ENCODE results near the gene GSK3B. TPM values are rescaled to one million over a fixed set of nuclear protein-coding genes. Genes with fewer than 3 reads are reported as not detected.

The GSK3B gene
- total RNA-seq, 1 experiment from 2014 or later = 67.1 TPM

GRCh38 chr3:120093119-120093910 is 932 bp downstream of the GSK3B start:
- Histone ChIP-seq H2AFZ (ENCODE audit: low read length) (no peak overlapping the region), H3K79me2 (ENCODE audit: low read length) (peaks cover 79% of the 10 kb centered on the region), H3K4me2 (ENCODE audit: low read depth, low read length, poor library complexity, severe bottlenecking) (peak overlapping the region; percentile 92), H3K9ac (ENCODE audit: low read length) (peak overlapping the region; percentile 90), H3K27me3 (ENCODE audit: low read length) (no peaks in the 10 kb centered on the region), H3K27ac (ENCODE audit: low read length) (peak overlapping the region; percentile 94), H3K9me2 (replicated peaks; ENCODE audit: insufficient read depth, low read length) (no peaks in the 10 kb centered on the region), H4K20me1 (ENCODE audit: insufficient read depth, low read depth, low read length) (peaks cover 34% of the 10 kb centered on the region), H3K4me3 (ENCODE audit: low read length) (peak overlapping the region; percentile 92), H3K36me3 (ENCODE audit: insufficient read depth, low read length) (peaks cover 18% of the 10 kb centered on the region; the same call in 1 of the 2 replicates), H3K4me1 (ENCODE audit: low read length) (peaks cover 45% of the 10 kb centered on the region), H3K9me3 (ENCODE audit: low read length) (no peaks in the 10 kb centered on the region)
- DNase-seq = peak; percentile 72

GRCh38 chr3:120092474-120092873 is 1.8 kb downstream of the GSK3B start:
- Histone ChIP-seq H3K9ac (ENCODE audit: low read length) (peak overlapping the region; percentile 90), H2AFZ (ENCODE audit: low read length) (no peak overlapping the region), H3K9me2 (replicated peaks; ENCODE audit: insufficient read depth, low read length) (no peaks in the 10 kb centered on the region), H3K4me2 (ENCODE audit: low read depth, low read length, poor library complexity, severe bottlenecking) (peak overlapping the region; percentile 92), H4K20me1 (ENCODE audit: insufficient read depth, low read depth, low read length) (peaks cover 34% of the 10 kb centered on the region), H3K9me3 (ENCODE audit: low read length) (no peaks in the 10 kb centered on the region), H3K27me3 (ENCODE audit: low read length) (no peaks in the 10 kb centered on the region), H3K79me2 (ENCODE audit: low read length) (peaks cover 82% of the 10 kb centered on the region), H3K36me3 (ENCODE audit: insufficient read depth, low read length) (peaks cover 13% of the 10 kb centered on the region; the same call in 1 of the 2 replicates), H3K27ac (ENCODE audit: low read length) (peak overlapping the region; percentile 94; the same call in 1 of the 2 replicates), H3K4me1 (ENCODE audit: low read length) (peaks cover 45% of the 10 kb centered on the region), H3K4me3 (ENCODE audit: low read length) (peak overlapping the region; percentile 92)
- DNase-seq = peak; percentile 61

- H3K9ac ChIP-seq (ENCODE audit: low read length) = peak overlapping the region; percentile 90
Measured at GRCh38 chr3:120090422-120090821, 3.8 kb downstream of the GSK3B start.

GRCh38 chr3:120089089-120089488 is 5.2 kb downstream of the GSK3B start:
- H3K9ac ChIP-seq (ENCODE audit: low read length) = peak overlapping the region; percentile 23; the same call in 1 of the 2 replicates
- no peak overlapping the region for H2AFZ ChIP-seq (ENCODE audit: low read length)
- no peaks in the 10 kb centered on the region for H3K27me3 ChIP-seq (ENCODE audit: low read length)
- peaks cover 96% of the 10 kb centered on the region for H3K79me2 ChIP-seq (ENCODE audit: low read length)
- peaks cover 39% of the 10 kb centered on the region for H4K20me1 ChIP-seq (ENCODE audit: insufficient read depth, low read depth, low read length)
- H3K9me3 ChIP-seq (ENCODE audit: low read length) = no peaks in the 10 kb centered on the region
- peak overlapping the region; percentile 60 for H3K27ac ChIP-seq (ENCODE audit: low read length)
- peak; percentile 57 for DNase-seq
- H3K9me2 ChIP-seq (replicated peaks; ENCODE audit: insufficient read depth, low read length) = no peaks in the 10 kb centered on the region
- H3K4me1 ChIP-seq (ENCODE audit: low read length) = peaks cover 32% of the 10 kb centered on the region
- peak overlapping the region; percentile 92 for H3K4me3 ChIP-seq (ENCODE audit: low read length)
- H3K36me3 ChIP-seq (ENCODE audit: insufficient read depth, low read length) = peaks cover 18% of the 10 kb centered on the region; the same call in 1 of the 2 replicates
- peak overlapping the region; percentile 92 for H3K4me2 ChIP-seq (ENCODE audit: low read depth, low read length, poor library complexity, severe bottlenecking)

More at GRCh38 chr3:120090422-120090821, 3.8 kb downstream of the GSK3B start:
- no peaks in the 10 kb centered on the region for H3K9me3 ChIP-seq (ENCODE audit: low read length)
- H2AFZ ChIP-seq (ENCODE audit: low read length) = no peak overlapping the region
- H3K79me2 ChIP-seq (ENCODE audit: low read length) = peaks cover 83% of the 10 kb centered on the region
- peaks cover 39% of the 10 kb centered on the region for H4K20me1 ChIP-seq (ENCODE audit: insufficient read depth, low read depth, low read length)
- peak overlapping the region; percentile 92 for H3K4me2 ChIP-seq (ENCODE audit: low read depth, low read length, poor library complexity, severe bottlenecking)
- H3K27me3 ChIP-seq (ENCODE audit: low read length) = no peaks in the 10 kb centered on the region
- H3K4me3 ChIP-seq (ENCODE audit: low read length) = peak overlapping the region; percentile 92
- H3K27ac ChIP-seq (ENCODE audit: low read length) = 0 out of 2 replicates have a peak overlapping the region, but pooled peaks have one; percentile 60
- H3K9me2 ChIP-seq (replicated peaks; ENCODE audit: insufficient read depth, low read length) = no peaks in the 10 kb centered on the region
- peaks cover 18% of the 10 kb centered on the region; the same call in 1 of the 2 replicates for H3K36me3 ChIP-seq (ENCODE audit: insufficient read depth, low read length)
- no peak for DNase-seq
- peaks cover 32% of the 10 kb centered on the region for H3K4me1 ChIP-seq (ENCODE audit: low read length)

GRCh38 chr3:120088622-120089021 is 5.6 kb downstream of the GSK3B start:
- Histone ChIP-seq H3K9ac (ENCODE audit: low read length) (peak overlapping the region; percentile 23; the same call in 1 of the 2 replicates), H3K4me1 (ENCODE audit: low read length) (peaks cover 32% of the 10 kb centered on the region), H2AFZ (ENCODE audit: low read length) (no peak overlapping the region), H3K27ac (ENCODE audit: low read length) (peak overlapping the region; percentile 60), H3K4me3 (ENCODE audit: low read length) (peak overlapping the region; percentile 92; the same call in 1 of the 2 replicates), H3K79me2 (ENCODE audit: low read length) (peaks cover 100% of the 10 kb centered on the region), H3K9me2 (replicated peaks; ENCODE audit: insufficient read depth, low read length) (no peaks in the 10 kb centered on the region), H4K20me1 (ENCODE audit: insufficient read depth, low read depth, low read length) (peaks cover 39% of the 10 kb centered on the region), H3K36me3 (ENCODE audit: insufficient read depth, low read length) (peaks cover 18% of the 10 kb centered on the region; the same call in 1 of the 2 replicates), H3K27me3 (ENCODE audit: low read length) (no peaks in the 10 kb centered on the region), H3K4me2 (ENCODE audit: low read depth, low read length, poor library complexity, severe bottlenecking) (peak overlapping the region; percentile 92), H3K9me3 (ENCODE audit: low read length) (no peaks in the 10 kb centered on the region)
- DNase-seq = peak; percentile 41

GRCh38 chr3:120081719-120082118 is 12.5 kb downstream of the GSK3B start:
- Histone ChIP-seq H3K9ac (ENCODE audit: low read length) (no peak overlapping the region), H2AFZ (ENCODE audit: low read length) (no peak overlapping the region), H4K20me1 (ENCODE audit: insufficient read depth, low read depth, low read length) (peaks cover 13% of the 10 kb centered on the region; the same call in 1 of the 2 replicates), H3K4me2 (ENCODE audit: low read depth, low read length, poor library complexity, severe bottlenecking) (no peak overlapping the region), H3K79me2 (ENCODE audit: low read length) (peaks cover 100% of the 10 kb centered on the region), H3K9me3 (ENCODE audit: low read length) (no peaks in the 10 kb centered on the region), H3K27me3 (ENCODE audit: low read length) (no peaks in the 10 kb centered on the region), H3K4me3 (ENCODE audit: low read length) (no peak overlapping the region), H3K4me1 (ENCODE audit: low read length) (no peaks in the 10 kb centered on the region), H3K9me2 (replicated peaks; ENCODE audit: insufficient read depth, low read length) (no peaks in the 10 kb centered on the region), H3K27ac (ENCODE audit: low read length) (no peak overlapping the region), H3K36me3 (ENCODE audit: insufficient read depth, low read length) (peaks cover 18% of the 10 kb centered on the region; the same call in 1 of the 2 replicates)
- no peak for DNase-seq

- DNase-seq = no peak
- no peaks in the 10 kb centered on the region for H3K9me2 ChIP-seq (replicated peaks; ENCODE audit: insufficient read depth, low read length)
- H3K36me3 ChIP-seq (ENCODE audit: insufficient read depth, low read length) = peaks cover 20% of the 10 kb centered on the region; the same call in 1 of the 2 replicates
- H3K4me2 ChIP-seq (ENCODE audit: low read depth, low read length, poor library complexity, severe bottlenecking) = no peak overlapping the region
- no peaks in the 10 kb centered on the region for H3K4me1 ChIP-seq (ENCODE audit: low read length)
- H2AFZ ChIP-seq (ENCODE audit: low read length) = no peak overlapping the region
- peaks cover 17% of the 10 kb centered on the region; the same call in 1 of the 2 replicates for H4K20me1 ChIP-seq (ENCODE audit: insufficient read depth, low read depth, low read length)
- H3K27ac ChIP-seq (ENCODE audit: low read length) = no peak overlapping the region
- H3K9ac ChIP-seq (ENCODE audit: low read length) = no peak overlapping the region
- H3K79me2 ChIP-seq (ENCODE audit: low read length) = peaks cover 100% of the 10 kb centered on the region
- H3K27me3 ChIP-seq (ENCODE audit: low read length) = no peaks in the 10 kb centered on the region
- no peak overlapping the region for H3K4me3 ChIP-seq (ENCODE audit: low read length)
- H3K9me3 ChIP-seq (ENCODE audit: low read length) = no peaks in the 10 kb centered on the region
Measured at GRCh38 chr3:120080836-120081235, 13.4 kb downstream of the GSK3B start.

GRCh38 chr3:120077731-120078130 is 16.5 kb downstream of the GSK3B start:
- Histone ChIP-seq H3K27ac (ENCODE audit: low read length) (no peak overlapping the region), H4K20me1 (ENCODE audit: insufficient read depth, low read depth, low read length) (peaks cover 15% of the 10 kb centered on the region; the same call in 1 of the 2 replicates), H3K27me3 (ENCODE audit: low read length) (no peaks in the 10 kb centered on the region), H2AFZ (ENCODE audit: low read length) (no peak overlapping the region), H3K4me2 (ENCODE audit: low read depth, low read length, poor library complexity, severe bottlenecking) (no peak overlapping the region), H3K4me1 (ENCODE audit: low read length) (no peaks in the 10 kb centered on the region), H3K9me3 (ENCODE audit: low read length) (no peaks in the 10 kb centered on the region), H3K4me3 (ENCODE audit: low read length) (no peak overlapping the region), H3K36me3 (ENCODE audit: insufficient read depth, low read length) (peaks cover 18% of the 10 kb centered on the region; the same call in 1 of the 2 replicates), H3K79me2 (ENCODE audit: low read length) (peaks cover 100% of the 10 kb centered on the region), H3K9ac (ENCODE audit: low read length) (no peak overlapping the region), H3K9me2 (replicated peaks; ENCODE audit: insufficient read depth, low read length) (no peaks in the 10 kb centered on the region)
- peak; percentile 32 for DNase-seq

Data from Karpas-422 (cell line).